PC-3 (cell line): Measurements from ENCODE around the gene NDC1. TPM values are rescaled to one million over a fixed set of nuclear protein-coding genes. Genes with fewer than 3 reads are reported as not detected.
A peak's percentile ranks its signal among the peaks of the same experiment; 100 is the strongest.
"Not testable (repeated sequence)": the region's sequence is repeated elsewhere in the genome, so short reads cannot be mapped to it uniquely, and the experiment has no call there.

Experiments
- ATAC-seq: fragments of 200-7000 bp; cut with Tn5 transposase; 2 replicates; pipeline ENCODE4 v1.9.1; 2020; ENCODE audit warnings: mild to moderate bottlenecking, moderate library complexity
- BruUV-seq: library from RNA; stranded (reverse); fragments of 400-500 nt; replicated peaks from 2 replicates; lab custom pipeline; 2021; lab: Mats Ljungman, UMichigan
- CTCF ChIA-PET: fragments of 300-600 bp; sonication (Branson Sonifier 250); formaldehyde crosslinking; loops from one replicate; lab custom pipeline; 2022; ENCODE audit warnings: antibody characterized with exemption; lab: Charles Lee
- POLR2A ChIA-PET: fragments of 300-600 bp; sonication (Branson Sonifier 250); formaldehyde crosslinking; loops from one replicate; lab custom pipeline; 2022; ENCODE audit warnings: antibody characterized with exemption; ENCODE audit not compliant: unreplicated experiment; lab: Charles Lee
- DNase-seq: peaks from one replicate; pipeline ENCODE4 v3.0.0-alpha.2; 2015
- H2AFZ ChIP-seq: fragments of 300-600 bp; sonication (generic); 2 replicates; pipeline ENCODE4 v1.6.0; 2016; ENCODE audit warnings: antibody characterized with exemption, low read length
- H3F3A ChIP-seq: fragments of 300-600 bp; sonication (generic); one replicate; pipeline ENCODE4 v1.6.0; 2017; ENCODE audit warnings: antibody characterized with exemption, low read length, control low read depth, mild to moderate bottlenecking; ENCODE audit not compliant: unreplicated experiment
- H3K27ac ChIP-seq: fragments of 300-600 bp; sonication (generic); 2 replicates; pipeline ENCODE4 v1.5.1; 2016; ENCODE audit warnings: mild to moderate bottlenecking, low read length
- H3K27me3 ChIP-seq: fragments of 300-600 bp; sonication (generic); 2 replicates; pipeline ENCODE4 v1.6.1; 2016; ENCODE audit warnings: low read length, mixed read lengths
- H3K36me3 ChIP-seq: fragments of 300-600 bp; sonication (generic); 2 replicates; pipeline ENCODE4 v1.6.1; 2016; ENCODE audit warnings: low read depth, mixed run types, low read length, mixed read lengths
- H3K4me1 ChIP-seq: fragments of 300-600 bp; sonication (generic); 2 replicates; pipeline ENCODE4 v1.5.1; 2016; ENCODE audit warnings: low read length; ENCODE audit not compliant: insufficient read depth
- H3K4me2 ChIP-seq: fragments of 300-600 bp; sonication (generic); 2 replicates; pipeline ENCODE4 v1.6.0; 2016; ENCODE audit warnings: low read length
- H3K4me3 ChIP-seq: fragments of 300-600 bp; sonication (generic); 2 replicates; pipeline ENCODE4 v1.5.1; 2016; ENCODE audit warnings: mild to moderate bottlenecking, low read length, mixed read lengths
- H3K79me2 ChIP-seq: fragments of 300-600 bp; sonication (generic); 2 replicates; pipeline ENCODE4 v1.6.1; 2017; ENCODE audit warnings: low read length, mixed read lengths
- H3K9ac ChIP-seq: fragments of 300-600 bp; sonication (generic); 2 replicates; pipeline ENCODE4 v1.6.0; 2016; ENCODE audit warnings: mild to moderate bottlenecking, low read length
- H3K9me2 ChIP-seq: fragments of 300-600 bp; sonication (generic); replicated peaks from 2 replicates; pipeline ENCODE4 v1.6.1; 2016; ENCODE audit warnings: mixed run types, low read length, mixed read lengths
- H3K9me3 ChIP-seq: fragments of 300-600 bp; sonication (generic); 2 replicates; pipeline ENCODE4 v1.6.1; 2016; ENCODE audit warnings: low read length, mixed read lengths
- H4K20me1 ChIP-seq: fragments of 300-600 bp; sonication (generic); 2 replicates; pipeline ENCODE4 v1.6.1; 2016; ENCODE audit warnings: low read length, mixed read lengths
- CTCF ChIP-seq: fragments of 300-600 bp; sonication (generic); conservative IDR thresholded peaks from 2 replicates; pipeline ENCODE4 v1.5.1; 2017; ENCODE audit warnings: antibody characterized with exemption, low read depth, mild to moderate bottlenecking, low read length
- EZH2 ChIP-seq: fragments of 300-600 bp; sonication (generic); IDR thresholded peaks from one replicate; pipeline ENCODE4 v1.6.1; 2017; ENCODE audit warnings: antibody characterized with exemption, mild to moderate bottlenecking, low read length; ENCODE audit not compliant: unreplicated experiment
- EZH2phosphoT487 ChIP-seq: fragments of 300-600 bp; sonication (generic); IDR thresholded peaks from 2 replicates; pipeline ENCODE4 v1.6.1; 2018; ENCODE audit warnings: mild to moderate bottlenecking, antibody characterized with exemption, low read length, borderline replicate concordance
- intact Hi-C: fragments of 100-400 bp; cut with micrococcal nuclease; formaldehyde crosslinking; loops from 2 replicates; pipeline ENCODE4 v1.9.0; 2023
- total RNA-seq: library from RNA; depleted of rRNA; stranded (reverse); fragments of >200 nt; gene quantifications from 2 replicates; pipeline ENCODE4 v1.2.3, GENCODE V29; 2014

NDC1 gene
- total RNA-seq, 1 experiment from 2014 or later: 63.6 TPM

GRCh38 chr1:53763461-53763860, 74.6 kb downstream of the NDC1 start:
- ATAC-seq (no peak), DNase-seq (no peak)
- H3K4me3 ChIP-seq: no peak overlapping the region
- no peaks in the 10 kb centered on the region for H3K27me3 ChIP-seq
- H3K27ac ChIP-seq: no peak overlapping the region
- CTCF ChIA-PET: no interaction called here
- H3K9ac ChIP-seq: no peak overlapping the region
- H3K9me2 ChIP-seq: no peaks in the 10 kb centered on the region
- POLR2A ChIA-PET: no interaction called here
- H3K36me3 ChIP-seq: peaks cover 23% of the 10 kb centered on the region
- no peak overlapping the region for H2AFZ ChIP-seq
- H3K9me3 ChIP-seq: no peaks in the 10 kb centered on the region
- H3K79me2 ChIP-seq: no peaks in the 10 kb centered on the region
- H4K20me1 ChIP-seq: no peaks in the 10 kb centered on the region
- intact Hi-C loops: no loop called here
- H3F3A ChIP-seq: no peaks in the 10 kb centered on the region
- TF ChIP-seq EZH2phosphoT487: no peak
- 0 out of 2 replicates have a peak, but pooled peaks have one; percentile 16 for TF ChIP-seq CTCF
- H3K4me1 ChIP-seq: no peaks in the 10 kb centered on the region
- H3K4me2 ChIP-seq: no peak overlapping the region
- BruUV-seq: no TSS peak

- H3K27ac ChIP-seq, DNase-seq, H3K36me3 ChIP-seq, ATAC-seq, H3K4me2 ChIP-seq, CTCF ChIA-PET, H3K4me1 ChIP-seq, H3F3A ChIP-seq, H3K9me3 ChIP-seq, H3K27me3 ChIP-seq, H3K79me2 ChIP-seq, BruUV-seq, H2AFZ ChIP-seq, POLR2A ChIA-PET, H3K4me3 ChIP-seq, H3K9ac ChIP-seq, H4K20me1 ChIP-seq, intact Hi-C loops, H3K9me2 ChIP-seq: not testable (repeated sequence)
These were observed 77.6 kb downstream of the NDC1 start for GRCh38 chr1:53760497-53760896.

- Histone ChIP-seq H3K27ac (no peak overlapping the region), H3F3A (no peaks in the 10 kb centered on the region), H3K9me3 (no peaks in the 10 kb centered on the region), H3K4me1 (no peaks in the 10 kb centered on the region), H3K27me3 (no peaks in the 10 kb centered on the region), H3K4me3 (no peak overlapping the region), H3K9me2 (no peaks in the 10 kb centered on the region), H4K20me1 (no peaks in the 10 kb centered on the region), H2AFZ (no peak overlapping the region), H3K36me3 (no peaks in the 10 kb centered on the region), H3K4me2 (no peak overlapping the region), H3K9ac (no peak overlapping the region), H3K79me2 (no peaks in the 10 kb centered on the region)
- intact Hi-C loops: loop anchor here (2.0 kb wide), 1 partner anchor 73 kb away; no protein-coding TSS in a partner anchor
- POLR2A ChIA-PET: no interaction called here
- no TSS peak for BruUV-seq
- no peak for ATAC-seq
- DNase-seq: no peak
- TF ChIP-seq CTCF (no peak), EZH2 (no peak), EZH2phosphoT487 (no peak)
- CTCF ChIA-PET: no interaction called here
These were observed 82.2 kb downstream of the NDC1 start for GRCh38 chr1:53755874-53756273.
